ENCODE results near the gene MATN1. TPM values are rescaled to one million over a fixed set of nuclear protein-coding genes. Genes with fewer than 3 reads are reported as not detected.

Gene MATN1
- polyA plus RNA-seq, 4 donors = 0.07 to 0.27 (median 0.15) TPM

GRCh38 chr1:30746212-30747032 is 23.0 kb upstream of the MATN1 start:
- DNase-seq (ENCODE audit: low read depth in 4 of 4, low spot score in 2 of 4) = no peak

GRCh38 chr1:30745834-30746208 is 22.4 kb upstream of the MATN1 start:
- no peak for DNase-seq (ENCODE audit: low read depth in 4 of 4, low spot score in 2 of 4)

- no peak for DNase-seq (ENCODE audit: low read depth in 4 of 4, low spot score in 2 of 4)
These were observed 21.9 kb upstream of the MATN1 start for GRCh38 chr1:30745156-30745833.

- DNase-seq (ENCODE audit: low read depth in 4 of 4, low spot score in 2 of 4) = no peak
These were observed 20.8 kb upstream of the MATN1 start for GRCh38 chr1:30744060-30744756.

GRCh38 chr1:30743584-30744059 is 20.2 kb upstream of the MATN1 start:
- DNase-seq (ENCODE audit: low read depth in 4 of 4, low spot score in 2 of 4) = no peak

- no peak for DNase-seq (ENCODE audit: low read depth in 4 of 4, low spot score in 2 of 4)
These were observed 19.7 kb upstream of the MATN1 start for GRCh38 chr1:30742963-30743559.

GRCh38 chr1:30742300-30742962 is 19.0 kb upstream of the MATN1 start:
- no peak for DNase-seq (ENCODE audit: low read depth in 4 of 4, low spot score in 2 of 4)

- no peak for DNase-seq (ENCODE audit: low read depth in 4 of 4, low spot score in 2 of 4)
These were observed 18.0 kb upstream of the MATN1 start for GRCh38 chr1:30741239-30741894.

GRCh38 chr1:30740251-30741238 is 17.2 kb upstream of the MATN1 start:
- no peak for DNase-seq (ENCODE audit: low read depth in 4 of 4, low spot score in 2 of 4)

- no peak for DNase-seq (ENCODE audit: low read depth in 4 of 4, low spot score in 2 of 4)
These were observed 16.2 kb upstream of the MATN1 start for GRCh38 chr1:30739601-30740000.

- DNase-seq (ENCODE audit: low read depth in 4 of 4, low spot score in 2 of 4) = no peak
These were observed 15.6 kb upstream of the MATN1 start for GRCh38 chr1:30738715-30739559.

GRCh38 chr1:30738040-30738714 is 14.8 kb upstream of the MATN1 start:
- no peak for DNase-seq (ENCODE audit: low read depth in 4 of 4, low spot score in 2 of 4)

GRCh38 chr1:30737357-30738039 is 14.1 kb upstream of the MATN1 start:
- DNase-seq (ENCODE audit: low read depth in 4 of 4, low spot score in 2 of 4) = no peak

- DNase-seq (ENCODE audit: low read depth in 4 of 4, low spot score in 2 of 4) = no peak
These were observed 12.5 kb upstream of the MATN1 start for GRCh38 chr1:30735668-30736498.

GRCh38 chr1:30735124-30735523 is 11.7 kb upstream of the MATN1 start:
- no peak for DNase-seq (ENCODE audit: low read depth in 4 of 4, low spot score in 2 of 4)

GRCh38 chr1:30734580-30734979 is 11.2 kb upstream of the MATN1 start:
- DNase-seq (ENCODE audit: low read depth in 4 of 4, low spot score in 2 of 4) = no peak
